HG02763 (cell line): ENCODE results near the gene GNA12.

Experiments
- ATAC-seq: cut with Tn5 transposase; IDR thresholded peaks from one replicate; pipeline ENCODE4 v1.9.1; 2021; ENCODE audit warnings: mild to moderate bottlenecking, moderate library complexity; ENCODE audit not compliant: unreplicated experiment

GNA12 gene

GRCh38 chr7:2785071-2785500, 59.0 kb downstream of the GNA12 start:
- ATAC-seq = no peak

- ATAC-seq = no peak
Observed at GRCh38 chr7:2782565-2782964, 61.5 kb downstream of the GNA12 start.

- ATAC-seq = no peak
Observed at GRCh38 chr7:2782121-2782520, 62.0 kb downstream of the GNA12 start.

- no peak for ATAC-seq
Observed at GRCh38 chr7:2781636-2782035, 62.5 kb downstream of the GNA12 start.

GRCh38 chr7:2779051-2779450, 65.1 kb downstream of the GNA12 start:
- no peak for ATAC-seq

GRCh38 chr7:2777898-2778535, 66.1 kb downstream of the GNA12 start:
- ATAC-seq = no peak

- ATAC-seq = no peak
Observed at GRCh38 chr7:2776401-2776800, 67.7 kb downstream of the GNA12 start.

GRCh38 chr7:2775785-2776184, 68.3 kb downstream of the GNA12 start:
- ATAC-seq = no peak

GRCh38 chr7:2775376-2775775, 68.7 kb downstream of the GNA12 start:
- ATAC-seq = no peak

GRCh38 chr7:2774935-2775334, 69.2 kb downstream of the GNA12 start:
- ATAC-seq = no peak

- ATAC-seq = no peak
Observed at GRCh38 chr7:2774280-2774679, 69.8 kb downstream of the GNA12 start.

- ATAC-seq = no peak
Observed at GRCh38 chr7:2773608-2774007, 70.5 kb downstream of the GNA12 start.

GRCh38 chr7:2771274-2771731, 72.8 kb downstream of the GNA12 start:
- no peak for ATAC-seq

- ATAC-seq = no peak
Observed at GRCh38 chr7:2764621-2765020, 79.5 kb downstream of the GNA12 start.

GRCh38 chr7:2763597-2763996, 80.5 kb downstream of the GNA12 start:
- no peak for ATAC-seq

GRCh38 chr7:2761801-2762497, 82.2 kb downstream of the GNA12 start:
- no peak for ATAC-seq

- no peak for ATAC-seq
Observed at GRCh38 chr7:2761131-2761624, 82.9 kb downstream of the GNA12 start.

- ATAC-seq = no peak
Observed at GRCh38 chr7:2760098-2760889, 83.8 kb downstream of the GNA12 start.

GRCh38 chr7:2759736-2760097, 84.4 kb downstream of the GNA12 start:
- ATAC-seq = no peak

GRCh38 chr7:2758673-2759616, 85.2 kb downstream of the GNA12 start:
- ATAC-seq = no peak
